T-helper 2 cell treated with Interferon-gamma antibody and Interleukin-4, amounts not matched to agents 100 ng/mL and 5 ng/mL, for 36 hours (primary cell): ENCODE measurements around the gene TERF2IP. TPM values are rescaled to one million over a fixed set of nuclear protein-coding genes. Genes with fewer than 3 reads are reported as not detected.

Experiments used
- total RNA-seq: library from RNA; stranded (reverse); gene quantifications from 2 replicates; pipeline ENCODE4 v1.2.3, GENCODE V29; 2022

The TERF2IP gene
- total RNA-seq, 1 donor from 2014 or later: 67.6 TPM

Other genes starting within 250 kb of the TERF2IP start
- gene CFDP1, start 214.3 kb upstream of the TERF2IP start, total RNA-seq: 36.3 and 38.1 TPM in 2 replicates
- 38.2 and 44.1 TPM in 2 replicates for gene TMEM170A, start 183.1 kb upstream of the TERF2IP start, total RNA-seq
- 0.05 TPM in 1 of 2 replicates, not detected in the other for gene CHST6, start 152.3 kb upstream of the TERF2IP start, total RNA-seq
- gene CHST5, start 111.7 kb upstream of the TERF2IP start, total RNA-seq: not detected in 2 replicates
- 1.7 and 2.0 TPM in 2 replicates for gene TMEM231, start 91.5 kb upstream of the TERF2IP start, total RNA-seq
- gene GABARAPL2, start 81.4 kb upstream of the TERF2IP start, total RNA-seq: 61.4 and 63.1 TPM in 2 replicates
- gene ADAT1, start 24.5 kb upstream of the TERF2IP start, total RNA-seq: 45.1 and 47.8 TPM in 2 replicates
- 198 and 199 TPM in 2 replicates for gene KARS1, start 108 bp upstream of the TERF2IP start, total RNA-seq
- gene CPHXL2, start 29.2 kb downstream of the TERF2IP start, total RNA-seq: not detected in 2 replicates
- gene DUXB, start 53.7 kb downstream of the TERF2IP start, total RNA-seq: not detected in 2 replicates
- not detected in 2 replicates for gene CPHXL, start 78.7 kb downstream of the TERF2IP start, total RNA-seq